Adipocyte (in vitro differentiated cells): Measurements from ENCODE around the gene ZNF740.

Source experiments
- DNase-seq: peaks from one replicate; pipeline ENCODE4 v3.0.0-alpha.2; 2015; ENCODE audit warnings: low read depth
- H3K27me3 ChIP-seq: replicated peaks from 2 replicates; pipeline ENCODE4 v1.7.0; 2013; ENCODE audit warnings: mild to moderate bottlenecking, low read length, moderate library complexity; ENCODE audit not compliant: control insufficient read depth, insufficient read depth
- H3K36me3 ChIP-seq: 2 replicates; pipeline ENCODE4 v1.7.0; 2013; ENCODE audit warnings: low read length, mild to moderate bottlenecking, moderate library complexity; ENCODE audit not compliant: control insufficient read depth, insufficient read depth, severe bottlenecking
- H3K4me1 ChIP-seq: 2 replicates; pipeline ENCODE4 v1.7.0; 2013; ENCODE audit warnings: mild to moderate bottlenecking, low read length, moderate library complexity; ENCODE audit not compliant: control insufficient read depth, insufficient read depth
- H3K4me3 ChIP-seq: 2 replicates; pipeline ENCODE4 v1.7.0; 2013; ENCODE audit warnings: mild to moderate bottlenecking, low read length, moderate library complexity
- H3K9ac ChIP-seq: 2 replicates; pipeline ENCODE4 v1.7.0; 2013; ENCODE audit warnings: mild to moderate bottlenecking, low read length, moderate library complexity
- H3K9me3 ChIP-seq: 2 replicates; pipeline ENCODE4 v1.7.0; 2013; ENCODE audit warnings: mild to moderate bottlenecking, low read length, moderate library complexity; ENCODE audit not compliant: control insufficient read depth

The ZNF740 gene

GRCh38 chr12:53224061-53224896 lies 43.8 kb downstream of the ZNF740 start:
- Histone ChIP-seq H3K4me1 (peaks cover 29% of the 10 kb centered on the region), H3K27me3 (no peaks in the 10 kb centered on the region), H3K36me3 (no peaks in the 10 kb centered on the region), H3K9ac (peak overlapping the region; percentile 77), H3K9me3 (no peaks in the 10 kb centered on the region), H3K4me3 (no peak overlapping the region)
- DNase-seq: peak; percentile 42

GRCh38 chr12:53224897-53225634 lies 44.5 kb downstream of the ZNF740 start:
- Histone ChIP-seq H3K4me3 (no peak overlapping the region), H3K36me3 (no peaks in the 10 kb centered on the region), H3K27me3 (no peaks in the 10 kb centered on the region), H3K4me1 (peaks cover 29% of the 10 kb centered on the region), H3K9me3 (no peaks in the 10 kb centered on the region), H3K9ac (no peak overlapping the region)
- peak; percentile 45 for DNase-seq

- Histone ChIP-seq H3K4me3 (no peak overlapping the region), H3K27me3 (no peaks in the 10 kb centered on the region), H3K36me3 (no peaks in the 10 kb centered on the region), H3K9me3 (no peaks in the 10 kb centered on the region), H3K4me1 (peaks cover 30% of the 10 kb centered on the region), H3K9ac (no peak overlapping the region)
- DNase-seq: peak; percentile 35
Observed at GRCh38 chr12:53225635-53226424, 45.3 kb downstream of the ZNF740 start.

- no peaks in the 10 kb centered on the region for H3K9me3 ChIP-seq
- H3K36me3 ChIP-seq: no peaks in the 10 kb centered on the region
- no peaks in the 10 kb centered on the region for H3K27me3 ChIP-seq
- H3K4me1 ChIP-seq: peaks cover 36% of the 10 kb centered on the region
- H3K4me3 ChIP-seq: no peak overlapping the region
- H3K9ac ChIP-seq: no peak overlapping the region
- DNase-seq: no peak
Observed at GRCh38 chr12:53226815-53227214, 46.3 kb downstream of the ZNF740 start.

GRCh38 chr12:53227341-53227740 lies 46.8 kb downstream of the ZNF740 start:
- no peak overlapping the region for H3K9ac ChIP-seq
- DNase-seq: no peak
- H3K27me3 ChIP-seq: no peaks in the 10 kb centered on the region
- no peaks in the 10 kb centered on the region for H3K9me3 ChIP-seq
- H3K4me1 ChIP-seq: peaks cover 34% of the 10 kb centered on the region
- H3K4me3 ChIP-seq: no peak overlapping the region
- no peaks in the 10 kb centered on the region for H3K36me3 ChIP-seq

- no peaks in the 10 kb centered on the region for H3K27me3 ChIP-seq
- peaks cover 33% of the 10 kb centered on the region for H3K4me1 ChIP-seq
- no peaks in the 10 kb centered on the region for H3K9me3 ChIP-seq
- DNase-seq: no peak
- H3K9ac ChIP-seq: no peak overlapping the region
- H3K4me3 ChIP-seq: no peak overlapping the region
- H3K36me3 ChIP-seq: no peaks in the 10 kb centered on the region
Observed at GRCh38 chr12:53227836-53228235, 47.3 kb downstream of the ZNF740 start.

- Histone ChIP-seq H3K4me3 (no peak overlapping the region), H3K4me1 (peaks cover 31% of the 10 kb centered on the region), H3K9ac (no peak overlapping the region), H3K27me3 (no peaks in the 10 kb centered on the region), H3K36me3 (no peaks in the 10 kb centered on the region), H3K9me3 (no peaks in the 10 kb centered on the region)
- no peak for DNase-seq
Observed at GRCh38 chr12:53229454-53229853, 48.9 kb downstream of the ZNF740 start.

- Histone ChIP-seq H3K27me3 (no peaks in the 10 kb centered on the region), H3K4me3 (no peak overlapping the region), H3K36me3 (no peaks in the 10 kb centered on the region), H3K4me1 (peaks cover 24% of the 10 kb centered on the region), H3K9ac (no peak overlapping the region), H3K9me3 (no peaks in the 10 kb centered on the region)
- DNase-seq: no peak
Observed at GRCh38 chr12:53230108-53230845, 49.8 kb downstream of the ZNF740 start.

GRCh38 chr12:53231671-53231920 lies 51.1 kb downstream of the ZNF740 start:
- H3K27me3 ChIP-seq: no peaks in the 10 kb centered on the region
- H3K9ac ChIP-seq: peak overlapping the region; percentile 85
- no peak for DNase-seq
- no peaks in the 10 kb centered on the region for H3K36me3 ChIP-seq
- H3K4me3 ChIP-seq: peak overlapping the region; percentile 80
- H3K9me3 ChIP-seq: no peaks in the 10 kb centered on the region
- peaks cover 24% of the 10 kb centered on the region for H3K4me1 ChIP-seq

- Histone ChIP-seq H3K9me3 (no peaks in the 10 kb centered on the region), H3K9ac (peak within 1 kb of the TSS; percentile 85), H3K4me3 (peak within 1 kb of the TSS; percentile 80), H3K4me1 (peaks cover 24% of the 10 kb centered on the region), H3K36me3 (no peaks in the 10 kb centered on the region), H3K27me3 (no peaks in the 10 kb centered on the region)
- peak; percentile 88 for DNase-seq
Observed at GRCh38 chr12:53231921-53232645, 51.6 kb downstream of the ZNF740 start, which contains the start of gene RARG. RARG (minus strand) TSS chr12:53232209; CDS start chr12:53227545, 4,664 bp downstream.
